K562 (cell line): ENCODE measurements around the gene ARID3C. TPM values are rescaled to one million over a fixed set of nuclear protein-coding genes. Genes with fewer than 3 reads are reported as not detected.

Experiments used
- ATAC-seq: fragments of 200-7000 bp; cut with Tn5 transposase; 3 replicates; pipeline ENCODE4 v1.9.1; 2020; ENCODE audit warnings: moderate library complexity
- BruUV-seq: library from RNA; stranded (reverse); fragments of 400-500 nt; replicated peaks from 2 replicates; lab custom pipeline; 2021; lab: Mats Ljungman, UMichigan
- CTCF ChIA-PET: fragments of 300-600 bp; formaldehyde crosslinking; extraction: SDS; loops from one replicate; lab custom pipeline; 2021; ENCODE audit warnings: low intra/inter-chr PET ratio; lab: Yijun Ruan, JAX
- POLR2A ChIA-PET: fragments of 300-600, 350-650 bp; sonication (Branson Sonifier 250); formaldehyde crosslinking; extraction: SDS; loops from one replicate; lab custom pipeline; 2021; ENCODE audit warnings: antibody characterized with exemption, inconsistent platforms; lab: Yijun Ruan, JAX
- DNase-seq, 4 experiments: peaks; one replicate each; pipeline versions ENCODE4 v3.0.0 to v3.0.0-alpha.2; 2011 to 2018; ENCODE audit warnings: low spot score in 3 of 4, mixed read lengths in 3 of 4; ENCODE audit errors: extremely low read depth in 1 of 4
- FAIRE-seq: peaks from 2 replicates; lab custom pipeline; 2011; peaks lifted over from hg19 to GRCh38; lab: Jason Lieb, UNC
- H2AFZ ChIP-seq: 2 replicates; pipeline ENCODE4 v1.6.0; 2011; ENCODE audit warnings: low read depth, low read length, control low read depth, inconsistent platforms
- H3K27ac ChIP-seq: fragments of 200-600 bp; 3 replicates; pipeline ENCODE4 v1.8.0; 2011; ENCODE audit warnings: low read depth, mild to moderate bottlenecking, control low read depth, inconsistent platforms, low read length, moderate library complexity, mixed read lengths; ENCODE audit errors: extremely low read depth
- H3K27me3 ChIP-seq, 2 experiments: fragments of 300-600 bp in 1 of 2; 2 replicates in 1 of 2; 3 replicates in 1 of 2; pipeline versions ENCODE4 v1.6.0 to v1.8.0; 2011; ENCODE audit warnings: inconsistent platforms in 2 of 2, low read length in 2 of 2, mild to moderate bottlenecking in 1 of 2, mixed read lengths in 1 of 2, moderate library complexity in 1 of 2; ENCODE audit not compliant: control insufficient read depth in 2 of 2, insufficient read depth in 2 of 2
- H3K36me3 ChIP-seq: fragments of 300-600 bp; 3 replicates; pipeline ENCODE4 v1.8.0; 2011; ENCODE audit warnings: mild to moderate bottlenecking, low read length, inconsistent platforms; ENCODE audit not compliant: control insufficient read depth, insufficient read depth
- H3K4me1 ChIP-seq, 2 experiments: fragments of 200-600 bp in 1 of 2; replicated peaks in 1 of 2; 2 replicates in 1 of 2; 3 replicates in 1 of 2; pipeline versions ENCODE4 v1.5.1 to v1.8.0; 2011; ENCODE audit warnings: inconsistent platforms in 2 of 2, low read length in 2 of 2, mild to moderate bottlenecking in 1 of 2, mixed read lengths in 1 of 2, moderate library complexity in 1 of 2; ENCODE audit not compliant: control insufficient read depth in 2 of 2, insufficient read depth in 2 of 2
- H3K4me2 ChIP-seq: 2 replicates; pipeline ENCODE4 v1.6.1; 2011; ENCODE audit warnings: low read length, control low read depth, inconsistent platforms, mixed read lengths; ENCODE audit not compliant: insufficient read depth
- H3K4me3 ChIP-seq: fragments of 200-600 bp; sonication (generic), shearing (Covaris generic); 2 replicates; pipeline ENCODE4 v1.5.1; 2016; ENCODE audit warnings: control low read depth, inconsistent platforms
- H3K79me2 ChIP-seq: fragments of 200-600 bp; 3 replicates; pipeline ENCODE4 v1.8.0; 2011; ENCODE audit warnings: low read length, inconsistent platforms; ENCODE audit not compliant: control insufficient read depth, insufficient read depth
- H3K9ac ChIP-seq, 2 experiments: 2 replicates each; pipeline versions ENCODE4 v1.6.0 to v1.6.1; 2011; ENCODE audit warnings: low read depth in 2 of 2, low read length in 2 of 2, control low read depth in 1 of 2, inconsistent platforms in 1 of 2, mild to moderate bottlenecking in 1 of 2, mixed read lengths in 1 of 2; ENCODE audit not compliant: insufficient read depth in 1 of 2
- H3K9me1 ChIP-seq: one replicate; pipeline ENCODE4 v1.6.0; 2011; ENCODE audit warnings: inconsistent platforms, mild to moderate bottlenecking, low read length, moderate library complexity; ENCODE audit not compliant: control insufficient read depth, insufficient read depth
- H3K9me3 ChIP-seq: replicated peaks from 2 replicates; pipeline ENCODE4 v1.5.1; 2011; ENCODE audit warnings: low read depth, low read length, inconsistent platforms; ENCODE audit not compliant: control insufficient read depth, insufficient read depth
- H4K20me1 ChIP-seq: replicated peaks from 2 replicates; pipeline ENCODE4 v1.6.1; 2011; ENCODE audit warnings: low read length, inconsistent platforms, mixed read lengths; ENCODE audit not compliant: control insufficient read depth, insufficient read depth
- DEAF1 ChIP-seq: fragments of 450-650 bp; formaldehyde crosslinking; IDR thresholded peaks from 2 replicates; pipeline ENCODE4 v1.4.0; 2020; ENCODE audit warnings: mild to moderate bottlenecking, moderate library complexity
- FIP1L1 ChIP-seq: fragments of 200-400 bp; formaldehyde crosslinking; IDR thresholded peaks from 2 replicates; pipeline ENCODE4 v1.6.1; 2018; ENCODE audit warnings: mild to moderate bottlenecking, low read depth, low read length; ENCODE audit not compliant: poor library complexity, severe bottlenecking
- GABPB1 ChIP-seq: sonication (generic); formaldehyde crosslinking; IDR thresholded peaks from 2 replicates; pipeline ENCODE4 v1.8.0; 2022; ENCODE audit warnings: mild to moderate bottlenecking, missing genetic modification reagents
- KLF16 ChIP-seq: IDR thresholded peaks from 2 replicates; pipeline ENCODE4 v1.6.1; 2016; ENCODE audit warnings: antibody characterized with exemption
- MAX ChIP-seq: sonication (generic); formaldehyde crosslinking; IDR thresholded peaks from 2 replicates; pipeline ENCODE4 v1.9.0; 2022; ENCODE audit warnings: mild to moderate bottlenecking, missing genetic modification reagents
- MEIS2 ChIP-seq: fragments of 450-650 bp; IDR thresholded peaks from 2 replicates; pipeline ENCODE4 v1.6.1; 2014; ENCODE audit warnings: mild to moderate bottlenecking; ENCODE audit not compliant: partially characterized antibody
- PBX2 ChIP-seq, 2 experiments: IDR thresholded peaks in 1 of 2; conservative IDR thresholded peaks in 1 of 2; 2 replicates each; pipeline ENCODE4 v1.6.1; 2016; ENCODE audit warnings: low read depth in 2 of 2, mild to moderate bottlenecking in 1 of 2, missing compliant biosample characterization in 1 of 2, missing genetic modification characterization in 1 of 2, moderate library complexity in 1 of 2
- POLR2G ChIP-seq: fragments of 200-400 bp; formaldehyde crosslinking; IDR thresholded peaks from 2 replicates; pipeline ENCODE4 v1.6.1; 2017; ENCODE audit warnings: low read depth, mild to moderate bottlenecking, antibody characterized with exemption, low read length, moderate library complexity
- RBFOX2 ChIP-seq: fragments of 200-400 bp; formaldehyde crosslinking; IDR thresholded peaks from 2 replicates; pipeline ENCODE4 v1.6.1; 2017; ENCODE audit warnings: low read depth, mild to moderate bottlenecking, low read length, moderate library complexity
- SRF ChIP-seq, 2 experiments: fragments of 250-450, 450-650 bp in 1 of 2; sonication (Bioruptor Pico) in 1 of 2; sonication (generic) in 1 of 2; formaldehyde crosslinking; IDR thresholded peaks; 2 replicates each; pipeline versions ENCODE4 v1.5.0 to v1.5.1; 2020 to 2022; ENCODE audit warnings: mild to moderate bottlenecking in 1 of 2, missing genetic modification reagents in 1 of 2
- ZBTB43 ChIP-seq: sonication (generic); formaldehyde crosslinking; IDR thresholded peaks from 2 replicates; pipeline ENCODE4 v1.8.0; 2023; ENCODE audit warnings: mild to moderate bottlenecking, missing genetic modification reagents
- WGBS: fragments of 100-300 bp; shearing (Covaris generic); methylation state at CpG from one replicate; pipeline ENCODE4 v1.1.6; 2016; ENCODE audit warnings: low coverage, mixed read lengths; ENCODE audit not compliant: insufficient coverage; ENCODE audit errors: missing lambda C conversion rate; 5-methylcytosine and 5-hydroxymethylcytosine counted together
- in situ Hi-C: fragments of 300-500 bp; cut with MboI; formaldehyde crosslinking; loops from 4 replicates; pipeline ENCODE4 v1.15.0; 2018; ENCODE audit warnings: inconsistent platforms, mixed read lengths
- intact Hi-C: fragments of 100-400 bp; cut with micrococcal nuclease; formaldehyde crosslinking; loops from 2 replicates; pipeline ENCODE4 v1.14.2; 2022
- polyA plus RNA-seq, 8 experiments: library from polyadenylated mRNA; depleted of rRNA in 4 of 8; stranded (reverse) in 5 of 8; unstranded in 3 of 8; fragments of >200 nt; fragmentation: Nextera tagmentation in 2 of 8; fragmentation: Illumina TruSeq in 1 of 8; extraction: Ambion mirVana in 2 of 8; extraction: Trizol in 1 of 8; gene quantifications; 2 replicates each; pipeline versions ENCODE4 v1.2.1 to v1.2.3, GENCODE V29; 2011 to 2014; ENCODE audit warnings: inconsistent platforms in 1 of 8, missing spikeins in 1 of 8
- total RNA-seq, 7 experiments: library from RNA; depleted of rRNA in 6 of 7; stranded (reverse); fragments of >200 nt in 6 of 7; fragmentation: Illumina TruSeq in 2 of 7; extraction: Trizol in 2 of 7; gene quantifications; 2 replicates each; pipeline versions ENCODE4 v1.2.1 to v1.2.3, GENCODE V29; 2011 to 2021; ENCODE audit warnings: low replicate concordance in 1 of 7

The ARID3C gene
- total and polyA plus RNA-seq, 9 of the 15 experiments (the other 6 are each of a cell fraction or from before 2014, with no cell fraction given): not detected

GRCh38 chr9:34611251-34611810 lies 17.5 kb downstream of the ARID3C start (continued):
- TF ChIP-seq DEAF1 (CRISPR knock-in tag) (no peak), ZBTB43 (CRISPR knock-in tag) (no peak)

- ATAC-seq (no peak), FAIRE-seq (no peak), DNase-seq (peak in 1 of 4 experiments; percentile 22)
- Histone ChIP-seq H3K36me3 (peaks cover 12% of the 10 kb centered on the region; the same call in 1 of the 3 replicates), H2AFZ (no peak overlapping the region), H3K9me3 (no peaks in the 10 kb centered on the region), H3K4me1 (peaks cover 10 to 19% of the 10 kb centered on the region in 2 experiments; a peak in 4 of 5 replicates), H3K9me1 (no peaks in the 10 kb centered on the region), H3K9ac (peak overlapping the region; percentile 89 to 92), H4K20me1 (no peaks in the 10 kb centered on the region; the same call in 1 of the 2 replicates), H3K4me3 (peak overlapping the region; percentile 60; the same call in 1 of the 2 replicates), H3K27me3 (no peaks in the 10 kb centered on the region), H3K27ac (no peak overlapping the region), H3K79me2 (peaks cover 17% of the 10 kb centered on the region), H3K4me2 (peak overlapping the region; percentile 93)
- intact Hi-C loops (loop anchor here (10.0 kb wide), 1 partner anchor 94 kb away; no protein-coding TSS in a partner anchor), in situ Hi-C loops (no loop called here)
- TF ChIP-seq MEIS2: peak; percentile 26
- peak; percentile 57; the same call in 1 of the 2 replicates for TF ChIP-seq POLR2G
- no peak for TF ChIP-seq PBX2 (CRISPR knock-in tag; IDR thresholded peaks at IDR 0.05; ENCODE audit: low read depth)
- TF ChIP-seq PBX2 (tag; conservative IDR thresholded peaks at IDR 0.05; ENCODE audit: low read depth): 0 out of 2 replicates have a peak, but pooled peaks have one; percentile 20
- TF ChIP-seq FIP1L1: no peak
- TF ChIP-seq KLF16: no peak
- 0 out of 2 replicates have a peak, but pooled peaks have one; percentile 19 for TF ChIP-seq MAX (CRISPR knock-in tag)
- peak in 1 of 2 experiments; percentile 88; a peak in 2 of 4 replicates for TF ChIP-seq SRF (CRISPR knock-in tag; IDR thresholded peaks at IDR 0.05)
- TF ChIP-seq GABPB1 (CRISPR knock-in tag): 0 out of 2 replicates have a peak, but pooled peaks have one; percentile 17
- TF ChIP-seq RBFOX2: peak; percentile 57; the same call in 1 of the 2 replicates
- CTCF ChIA-PET: no interaction called here
- POLR2A ChIA-PET: interaction anchor here (1.3 kb wide), 1 partner anchor 10 kb away, joined by 4 read pairs; the partner anchor contains the start of gene DCTN3
- WGBS: 86% methylated on average over 13 of the region's 20 CpGs
- no TSS peak for BruUV-seq
These were observed 18.2 kb downstream of the ARID3C start for GRCh38 chr9:34610434-34611206.
